ENCODE results near the gene IL22RA1. TPM values are rescaled to one million over a fixed set of nuclear protein-coding genes. Genes with fewer than 3 reads are reported as not detected.

IL22RA1 gene
- total RNA-seq, 1 experiment from 2014 or later: 0.28 TPM

DNA sequence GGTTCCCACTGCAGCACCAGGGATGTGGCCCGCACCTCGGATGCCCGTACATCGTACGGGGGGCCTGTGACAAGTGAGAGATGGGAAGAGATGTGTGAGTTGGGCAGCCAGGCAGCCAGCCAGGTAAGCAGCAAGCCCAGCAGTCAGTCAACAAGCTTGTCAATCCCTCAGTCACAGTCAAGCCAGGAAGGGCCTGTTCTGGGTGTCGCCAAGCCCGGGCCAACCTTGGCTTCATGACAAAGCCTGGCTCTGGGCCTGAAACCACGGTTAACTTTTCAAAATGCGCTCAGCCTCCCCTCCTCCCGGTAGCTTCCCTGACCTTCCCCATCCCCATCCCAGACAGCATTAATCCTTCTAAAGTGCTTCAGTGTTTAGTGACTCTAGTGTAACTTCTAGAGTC, 62.8 kb downstream of the IL22RA1 start:
- Mint-ChIP-seq H3K4me3 (no peak overlapping the region), H3K27me3 (ENCODE audit: low read depth) (no peaks in the 10 kb centered on the region), H3K9me3 (no peaks in the 10 kb centered on the region), H3K36me3 (no peaks in the 10 kb centered on the region), H3K27ac (no peak overlapping the region), H3K4me1 (peaks cover 16% of the 10 kb centered on the region)
- DNase-seq (ENCODE audit: low spot score) (no peak), ATAC-seq (no peak)
- POLR2A ChIA-PET: no interaction called here
- no peak for TF ChIP-seq ZNF138 (CRISPR knock-in tag; conservative IDR thresholded peaks at IDR 0.05)
- TF ChIP-seq FOXP1 (CRISPR knock-in tag; IDR thresholded peaks at IDR 0.05; ENCODE audit: borderline replicate concordance): no peak
- TF ChIP-seq SMAD4 (CRISPR knock-in tag; IDR thresholded peaks at IDR 0.05): no peak
- TF ChIP-seq PRRX2 (CRISPR knock-in tag; IDR thresholded peaks at IDR 0.05): no peak
- no peak for TF ChIP-seq KAT7 (CRISPR knock-in tag; IDR thresholded peaks at IDR 0.05; ENCODE audit: borderline replicate concordance)
- TF ChIP-seq, protein P1, sequence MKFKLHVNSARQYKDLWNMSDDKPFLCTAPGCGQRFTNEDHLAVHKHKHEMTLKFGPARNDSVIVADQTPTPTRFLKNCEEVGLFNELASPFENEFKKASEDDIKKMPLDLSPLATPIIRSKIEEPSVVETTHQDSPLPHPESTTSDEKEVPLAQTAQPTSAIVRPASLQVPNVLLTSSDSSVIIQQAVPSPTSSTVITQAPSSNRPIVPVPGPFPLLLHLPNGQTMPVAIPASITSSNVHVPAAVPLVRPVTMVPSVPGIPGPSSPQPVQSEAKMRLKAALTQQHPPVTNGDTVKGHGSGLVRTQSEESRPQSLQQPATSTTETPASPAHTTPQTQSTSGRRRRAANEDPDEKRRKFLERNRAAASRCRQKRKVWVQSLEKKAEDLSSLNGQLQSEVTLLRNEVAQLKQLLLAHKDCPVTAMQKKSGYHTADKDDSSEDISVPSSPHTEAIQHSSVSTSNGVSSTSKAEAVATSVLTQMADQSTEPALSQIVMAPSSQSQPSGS (CRISPR knock-in tag; IDR thresholded peaks at IDR 0.05; ENCODE audit: borderline replicate concordance, low read depth): no peak
- TF ChIP-seq ESRRA (CRISPR knock-in tag; IDR thresholded peaks at IDR 0.05; ENCODE audit: borderline replicate concordance): no peak
- TF ChIP-seq ZNF263 (CRISPR knock-in tag; IDR thresholded peaks at IDR 0.05; ENCODE audit: low read depth): no peak
- TF ChIP-seq CREM (CRISPR knock-in tag; IDR thresholded peaks at IDR 0.05): no peak
- TF ChIP-seq IRF2 (CRISPR knock-in tag; IDR thresholded peaks at IDR 0.05; ENCODE audit: borderline replicate concordance, low read depth): no peak
- TF ChIP-seq, protein P2, sequence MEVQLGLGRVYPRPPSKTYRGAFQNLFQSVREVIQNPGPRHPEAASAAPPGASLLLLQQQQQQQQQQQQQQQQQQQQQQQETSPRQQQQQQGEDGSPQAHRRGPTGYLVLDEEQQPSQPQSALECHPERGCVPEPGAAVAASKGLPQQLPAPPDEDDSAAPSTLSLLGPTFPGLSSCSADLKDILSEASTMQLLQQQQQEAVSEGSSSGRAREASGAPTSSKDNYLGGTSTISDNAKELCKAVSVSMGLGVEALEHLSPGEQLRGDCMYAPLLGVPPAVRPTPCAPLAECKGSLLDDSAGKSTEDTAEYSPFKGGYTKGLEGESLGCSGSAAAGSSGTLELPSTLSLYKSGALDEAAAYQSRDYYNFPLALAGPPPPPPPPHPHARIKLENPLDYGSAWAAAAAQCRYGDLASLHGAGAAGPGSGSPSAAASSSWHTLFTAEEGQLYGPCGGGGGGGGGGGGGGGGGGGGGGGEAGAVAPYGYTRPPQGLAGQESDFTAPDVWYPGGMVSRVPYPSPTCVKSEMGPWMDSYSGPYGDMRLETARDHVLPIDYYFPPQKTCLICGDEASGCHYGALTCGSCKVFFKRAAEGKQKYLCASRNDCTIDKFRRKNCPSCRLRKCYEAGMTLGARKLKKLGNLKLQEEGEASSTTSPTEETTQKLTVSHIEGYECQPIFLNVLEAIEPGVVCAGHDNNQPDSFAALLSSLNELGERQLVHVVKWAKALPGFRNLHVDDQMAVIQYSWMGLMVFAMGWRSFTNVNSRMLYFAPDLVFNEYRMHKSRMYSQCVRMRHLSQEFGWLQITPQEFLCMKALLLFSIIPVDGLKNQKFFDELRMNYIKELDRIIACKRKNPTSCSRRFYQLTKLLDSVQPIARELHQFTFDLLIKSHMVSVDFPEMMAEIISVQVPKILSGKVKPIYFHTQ (CRISPR knock-in tag; IDR thresholded peaks at IDR 0.05): no peak
- TF ChIP-seq OVOL2 (CRISPR knock-in tag; IDR thresholded peaks at IDR 0.05; ENCODE audit: borderline replicate concordance): no peak
- TF ChIP-seq GABPB1 (CRISPR knock-in tag; IDR thresholded peaks at IDR 0.05): no peak
- TF ChIP-seq ZNF232 (CRISPR knock-in tag; IDR thresholded peaks at IDR 0.05): no peak
- CTCF ChIA-PET: interaction anchor here (0.9 to 1.6 kb wide), 2 partner anchors 15 to 70 kb away, joined by 3 to 4 read pairs; no protein-coding TSS in a partner anchor

DNA sequence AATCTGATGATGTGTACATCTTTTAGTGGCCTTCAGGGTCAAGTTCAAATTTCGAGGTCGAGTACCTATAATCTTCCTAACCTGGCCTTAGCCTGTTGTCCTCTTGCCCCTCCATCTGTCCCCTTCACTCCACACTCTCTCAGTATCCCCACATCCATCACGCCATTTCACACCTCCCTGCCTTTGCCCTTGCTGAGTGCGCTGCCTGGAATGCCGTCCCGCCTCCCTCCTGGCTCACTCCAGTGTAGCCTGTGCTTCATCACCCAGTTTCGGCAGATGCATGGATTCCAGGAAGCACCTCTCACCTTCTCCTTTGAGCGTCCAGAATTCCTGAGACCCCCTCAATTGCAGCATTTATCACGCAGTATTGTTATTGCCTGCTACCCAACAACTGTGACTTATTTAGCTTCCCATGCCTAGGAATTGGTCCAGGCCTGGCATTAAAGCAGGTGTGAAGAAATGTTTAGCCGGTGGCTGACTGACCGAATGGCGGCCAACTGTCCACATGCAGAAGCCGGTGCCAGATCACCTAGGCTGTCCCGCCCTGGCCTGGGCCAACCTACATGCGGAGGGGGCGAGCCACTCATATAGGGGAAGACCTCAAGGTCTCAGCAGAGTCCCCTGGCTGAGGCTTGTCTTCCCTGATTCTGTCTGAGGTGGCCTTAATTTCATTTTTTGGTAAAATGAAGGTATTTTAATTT, 65.5 kb downstream of the IL22RA1 start:
- ATAC-seq: no peak; the same call in 1 of the 2 replicates
- Mint-ChIP-seq H3K4me1 (peaks cover 16% of the 10 kb centered on the region), H3K27me3 (ENCODE audit: low read depth) (no peaks in the 10 kb centered on the region), H3K4me3 (no peak overlapping the region), H3K36me3 (no peaks in the 10 kb centered on the region), H3K9me3 (no peaks in the 10 kb centered on the region), H3K27ac (no peak overlapping the region; the same call in 1 of the 2 replicates)
- ChIA-PET CTCF (no interaction called here), POLR2A (no interaction called here)
- no peak for TF ChIP-seq SP1 (CRISPR knock-in tag; conservative IDR thresholded peaks at IDR 0.05)
- no peak for TF ChIP-seq PRRX2 (CRISPR knock-in tag; IDR thresholded peaks at IDR 0.05)
- TF ChIP-seq, protein P3, sequence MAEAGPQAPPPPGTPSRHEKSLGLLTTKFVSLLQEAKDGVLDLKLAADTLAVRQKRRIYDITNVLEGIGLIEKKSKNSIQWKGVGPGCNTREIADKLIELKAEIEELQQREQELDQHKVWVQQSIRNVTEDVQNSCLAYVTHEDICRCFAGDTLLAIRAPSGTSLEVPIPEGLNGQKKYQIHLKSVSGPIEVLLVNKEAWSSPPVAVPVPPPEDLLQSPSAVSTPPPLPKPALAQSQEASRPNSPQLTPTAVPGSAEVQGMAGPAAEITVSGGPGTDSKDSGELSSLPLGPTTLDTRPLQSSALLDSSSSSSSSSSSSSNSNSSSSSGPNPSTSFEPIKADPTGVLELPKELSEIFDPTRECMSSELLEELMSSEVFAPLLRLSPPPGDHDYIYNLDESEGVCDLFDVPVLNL (CRISPR knock-in tag; IDR thresholded peaks at IDR 0.05; ENCODE audit: borderline replicate concordance, low read depth): no peak
- TF ChIP-seq ETV6 (CRISPR knock-in tag; IDR thresholded peaks at IDR 0.05): no peak
- no peak for TF ChIP-seq MXD4 (CRISPR knock-in tag; IDR thresholded peaks at IDR 0.05; ENCODE audit: borderline replicate concordance)
- TF ChIP-seq, protein P4, sequence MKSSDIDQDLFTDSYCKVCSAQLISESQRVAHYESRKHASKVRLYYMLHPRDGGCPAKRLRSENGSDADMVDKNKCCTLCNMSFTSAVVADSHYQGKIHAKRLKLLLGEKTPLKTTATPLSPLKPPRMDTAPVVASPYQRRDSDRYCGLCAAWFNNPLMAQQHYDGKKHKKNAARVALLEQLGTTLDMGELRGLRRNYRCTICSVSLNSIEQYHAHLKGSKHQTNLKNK (CRISPR knock-in tag; IDR thresholded peaks at IDR 0.05): no peak
- TF ChIP-seq, protein P5, sequence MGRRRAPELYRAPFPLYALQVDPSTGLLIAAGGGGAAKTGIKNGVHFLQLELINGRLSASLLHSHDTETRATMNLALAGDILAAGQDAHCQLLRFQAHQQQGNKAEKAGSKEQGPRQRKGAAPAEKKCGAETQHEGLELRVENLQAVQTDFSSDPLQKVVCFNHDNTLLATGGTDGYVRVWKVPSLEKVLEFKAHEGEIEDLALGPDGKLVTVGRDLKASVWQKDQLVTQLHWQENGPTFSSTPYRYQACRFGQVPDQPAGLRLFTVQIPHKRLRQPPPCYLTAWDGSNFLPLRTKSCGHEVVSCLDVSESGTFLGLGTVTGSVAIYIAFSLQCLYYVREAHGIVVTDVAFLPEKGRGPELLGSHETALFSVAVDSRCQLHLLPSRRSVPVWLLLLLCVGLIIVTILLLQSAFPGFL (CRISPR knock-in tag; IDR thresholded peaks at IDR 0.05; ENCODE audit: borderline replicate concordance): no peak
- TF ChIP-seq, protein P6, sequence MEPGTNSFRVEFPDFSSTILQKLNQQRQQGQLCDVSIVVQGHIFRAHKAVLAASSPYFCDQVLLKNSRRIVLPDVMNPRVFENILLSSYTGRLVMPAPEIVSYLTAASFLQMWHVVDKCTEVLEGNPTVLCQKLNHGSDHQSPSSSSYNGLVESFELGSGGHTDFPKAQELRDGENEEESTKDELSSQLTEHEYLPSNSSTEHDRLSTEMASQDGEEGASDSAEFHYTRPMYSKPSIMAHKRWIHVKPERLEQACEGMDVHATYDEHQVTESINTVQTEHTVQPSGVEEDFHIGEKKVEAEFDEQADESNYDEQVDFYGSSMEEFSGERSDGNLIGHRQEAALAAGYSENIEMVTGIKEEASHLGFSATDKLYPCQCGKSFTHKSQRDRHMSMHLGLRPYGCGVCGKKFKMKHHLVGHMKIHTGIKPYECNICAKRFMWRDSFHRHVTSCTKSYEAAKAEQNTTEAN (CRISPR knock-in tag; IDR thresholded peaks at IDR 0.05): no peak
- no peak for TF ChIP-seq ATF1 (CRISPR knock-in tag; IDR thresholded peaks at IDR 0.05)
- no peak for TF ChIP-seq IRF2 (CRISPR knock-in tag; IDR thresholded peaks at IDR 0.05; ENCODE audit: borderline replicate concordance, low read depth)
- no peak for TF ChIP-seq JUN (CRISPR knock-in tag; IDR thresholded peaks at IDR 0.05)
- DNase-seq (ENCODE audit: low spot score): no peak
